ENCODE measurements around the gene FKTN. TPM values are rescaled to one million over a fixed set of nuclear protein-coding genes. Genes with fewer than 3 reads are reported as not detected.
A peak's percentile ranks its signal among the peaks of the same experiment; 100 is the strongest.

Gene FKTN
- total RNA-seq, 1 experiment from 2014 or later: 10.8 TPM

GRCh38 chr9:105511446-105511845 lies 46.5 kb upstream of the FKTN start:
- Mint-ChIP-seq H3K27me3 (ENCODE audit: low read depth) (no peaks in the 10 kb centered on the region), H3K4me3 (no peak overlapping the region), H3K9me3 (no peaks in the 10 kb centered on the region), H3K4me1 (peaks cover 9% of the 10 kb centered on the region), H3K36me3 (peaks cover 12% of the 10 kb centered on the region), H3K27ac (no peak overlapping the region)
- CTCF ChIA-PET: no interaction called here
- POLR2A ChIA-PET: interaction anchor here (0.8 kb wide), 1 partner anchor 20 kb away, joined by 3 read pairs; no protein-coding TSS in a partner anchor
- DNase-seq (ENCODE audit: low spot score) (no peak), ATAC-seq (no peak)
- TF ChIP-seq MXD4 (CRISPR knock-in tag; IDR thresholded peaks at IDR 0.05; ENCODE audit: borderline replicate concordance) (no peak), NR3C1 (CRISPR knock-in tag; conservative IDR thresholded peaks at IDR 0.05; ENCODE audit: low read depth) (no peak), TP53 (CRISPR knock-in tag; IDR thresholded peaks at IDR 0.05) (no peak), NFYB (CRISPR knock-in tag; conservative IDR thresholded peaks at IDR 0.05; ENCODE audit: low read depth) (no peak), ZNF532 (CRISPR knock-in tag; IDR thresholded peaks at IDR 0.05; ENCODE audit: borderline replicate concordance) (no peak), MLX (CRISPR knock-in tag; IDR thresholded peaks at IDR 0.05) (no peak), ZNF396 (CRISPR knock-in tag; IDR thresholded peaks at IDR 0.05; ENCODE audit: borderline replicate concordance) (no peak), HMGA2 (CRISPR knock-in tag; IDR thresholded peaks at IDR 0.05) (no peak)

GRCh38 chr9:105515811-105516413 lies 42.0 kb upstream of the FKTN start:
- H3K4me1 Mint-ChIP-seq: peaks cover 9% of the 10 kb centered on the region
- H3K4me3 Mint-ChIP-seq: no peak overlapping the region
- peaks cover 10% of the 10 kb centered on the region for H3K9me3 Mint-ChIP-seq
- peaks cover 41% of the 10 kb centered on the region for H3K36me3 Mint-ChIP-seq
- ATAC-seq: peak; percentile 59
- POLR2A ChIA-PET: no interaction called here
- CTCF ChIA-PET: no interaction called here
- DNase-seq (ENCODE audit: low spot score): peak; percentile 61
- no peaks in the 10 kb centered on the region for H3K27me3 Mint-ChIP-seq (ENCODE audit: low read depth)
- no peak overlapping the region for H3K27ac Mint-ChIP-seq
- TF ChIP-seq ZNF416 (CRISPR knock-in tag; IDR thresholded peaks at IDR 0.05) (no peak), ZNF281 (CRISPR knock-in tag; IDR thresholded peaks at IDR 0.05) (no peak), RELA (CRISPR knock-in tag; IDR thresholded peaks at IDR 0.05; ENCODE audit: borderline replicate concordance) (no peak), NFYB (CRISPR knock-in tag; conservative IDR thresholded peaks at IDR 0.05; ENCODE audit: low read depth) (no peak), SP1 (CRISPR knock-in tag; conservative IDR thresholded peaks at IDR 0.05) (no peak), TCF7 (CRISPR knock-in tag; IDR thresholded peaks at IDR 0.05; ENCODE audit: low read depth) (no peak), HMGA2 (CRISPR knock-in tag; IDR thresholded peaks at IDR 0.05) (no peak), FOXK1 (CRISPR knock-in tag; IDR thresholded peaks at IDR 0.05) (no peak), ZBTB21 (CRISPR knock-in tag; IDR thresholded peaks at IDR 0.05; ENCODE audit: borderline replicate concordance) (no peak), E2F1 (CRISPR knock-in tag; IDR thresholded peaks at IDR 0.05) (no peak), ZNF512 (CRISPR knock-in tag; IDR thresholded peaks at IDR 0.05; ENCODE audit: borderline replicate concordance) (no peak), USF1 (CRISPR knock-in tag; IDR thresholded peaks at IDR 0.05) (no peak), IRF2 (CRISPR knock-in tag; IDR thresholded peaks at IDR 0.05; ENCODE audit: borderline replicate concordance, low read depth) (no peak), TEAD1 (CRISPR knock-in tag; IDR thresholded peaks at IDR 0.05) (no peak), AR (CRISPR knock-in tag; IDR thresholded peaks at IDR 0.05) (no peak)

Data from WTC11 (cell line).